ENCODE results near the gene DRP2. TPM values are rescaled to one million over a fixed set of nuclear protein-coding genes. Genes with fewer than 3 reads are reported as not detected.
A peak's percentile ranks its signal among the peaks of the same experiment; 100 is the strongest.

DRP2 gene
- total RNA-seq, 1 experiment from 2014 or later, result 0.64 TPM

DNA sequence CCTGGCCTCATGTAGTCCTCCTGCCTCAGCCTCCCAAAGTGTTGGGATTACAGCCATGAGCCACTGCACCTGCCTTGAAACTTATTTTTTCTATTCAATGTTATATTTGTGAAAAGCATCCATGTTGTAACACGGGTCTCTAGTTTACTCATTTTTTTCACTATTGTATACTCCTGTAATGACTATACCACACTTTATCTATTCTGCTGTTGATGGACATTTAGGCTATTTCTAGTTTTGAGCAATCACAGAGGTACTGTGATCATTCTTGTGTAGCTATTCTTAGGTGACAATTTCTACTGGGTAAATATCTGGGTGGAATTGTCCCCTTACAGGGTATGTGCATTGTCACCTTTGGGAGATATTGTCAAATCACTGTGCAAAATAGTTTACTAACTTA, 3.6 kb downstream of the DRP2 start:
- Histone ChIP-seq H3K79me2 (ENCODE audit: insufficient read depth, low read length) (no peaks in the 10 kb centered on the region), H3K4me1 (ENCODE audit: control insufficient read depth in 1 of 2, insufficient read depth in 2 of 2, low read length in 2 of 2) (no peaks in the 10 kb centered on the region), H2AFZ (ENCODE audit: low read depth, low read length, poor library complexity, severe bottlenecking) (no peak overlapping the region), H3K27ac (ENCODE audit: low read depth, low read length) (no peak overlapping the region), H3K9me2 (ENCODE audit: insufficient read depth) (no peaks in the 10 kb centered on the region), H3K9ac (ENCODE audit: low read length) (no peak overlapping the region), H3K9me3 (ENCODE audit: control insufficient read depth in 1 of 2, insufficient read depth in 1 of 2, low read depth in 1 of 2, low read length in 2 of 2) (no peaks in the 10 kb centered on the region), H3K36me3 (ENCODE audit: control insufficient read depth in 1 of 2, insufficient read depth in 2 of 2, low read length in 2 of 2) (no peaks in the 10 kb centered on the region), H3K4me3 (replicated peaks in 1 of 2; ENCODE audit: low read depth in 1 of 2, low read length in 2 of 2) (no peak overlapping the region), H3K27me3 (ENCODE audit: insufficient read depth, low read length) (no peaks in the 10 kb centered on the region), H3K4me2 (ENCODE audit: low read length) (no peak overlapping the region), H4K20me1 (ENCODE audit: insufficient read depth) (no peaks in the 10 kb centered on the region)
- no TSS peak for BruUV-seq (replicated peaks)
- CTCF ChIA-PET, result no interaction called here
- TF ChIP-seq FOSL1 (IDR thresholded peaks at IDR 0.05; ENCODE audit: low read depth), result no peak
- POLR2A ChIA-PET, result no interaction called here
- no peak for ATAC-seq
- RAD21 ChIA-PET (ENCODE audit: low non-redundant PET in 1 of 2, low total read pairs in 2 of 2, uncharacterized antibody in 2 of 2, unreplicated experiment in 2 of 2), result no interaction called here
- intact Hi-C loops (cut with micrococcal nuclease), result no loop called here
- DNase-seq (ENCODE audit: low read depth, low spot score), result no peak

DNA sequence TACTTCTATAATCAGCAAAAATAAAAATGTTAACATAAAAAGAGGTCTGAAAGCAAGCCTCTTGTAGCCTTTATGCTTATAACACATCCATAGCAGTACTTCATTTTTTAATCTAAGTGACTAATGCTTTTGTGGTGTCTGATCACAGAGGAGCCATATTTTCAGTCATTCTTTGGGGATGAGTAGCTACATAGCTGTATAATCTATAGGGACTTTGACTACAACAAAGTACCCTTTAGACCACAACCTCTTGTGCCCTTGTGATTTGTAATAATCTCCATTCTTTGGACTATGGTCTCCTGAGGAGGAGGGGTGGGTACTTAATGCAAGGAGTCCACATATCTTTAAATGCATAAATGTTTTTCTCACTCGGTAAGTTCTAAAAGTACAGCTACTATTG, 9.6 kb downstream of the DRP2 start:
- H2AFZ ChIP-seq (ENCODE audit: low read depth, low read length, poor library complexity, severe bottlenecking), result no peak overlapping the region
- no peaks in the 10 kb centered on the region for H3K9me3 ChIP-seq (ENCODE audit: control insufficient read depth in 1 of 2, insufficient read depth in 1 of 2, low read depth in 1 of 2, low read length in 2 of 2)
- no peak overlapping the region for H3K9ac ChIP-seq (ENCODE audit: low read length)
- no TSS peak for BruUV-seq (replicated peaks)
- H3K4me3 ChIP-seq (replicated peaks in 1 of 2; ENCODE audit: low read depth in 1 of 2, low read length in 2 of 2), result no peak overlapping the region
- H3K79me2 ChIP-seq (ENCODE audit: insufficient read depth, low read length), result no peaks in the 10 kb centered on the region
- CTCF ChIA-PET, result no interaction called here
- no peaks in the 10 kb centered on the region for H3K4me1 ChIP-seq (ENCODE audit: control insufficient read depth in 1 of 2, insufficient read depth in 2 of 2, low read length in 2 of 2)
- POLR2A ChIA-PET, result no interaction called here
- H3K36me3 ChIP-seq (ENCODE audit: control insufficient read depth in 1 of 2, insufficient read depth in 2 of 2, low read length in 2 of 2), result no peaks in the 10 kb centered on the region
- no peaks in the 10 kb centered on the region for H4K20me1 ChIP-seq (ENCODE audit: insufficient read depth)
- H3K4me2 ChIP-seq (ENCODE audit: low read length), result no peak overlapping the region
- H3K27ac ChIP-seq (ENCODE audit: low read depth, low read length), result no peak overlapping the region
- H3K27me3 ChIP-seq (ENCODE audit: insufficient read depth, low read length), result no peaks in the 10 kb centered on the region
- intact Hi-C loops (cut with micrococcal nuclease), result no loop called here
- H3K9me2 ChIP-seq (ENCODE audit: insufficient read depth), result no peaks in the 10 kb centered on the region
- RAD21 ChIA-PET (ENCODE audit: low non-redundant PET in 1 of 2, low total read pairs in 2 of 2, uncharacterized antibody in 2 of 2, unreplicated experiment in 2 of 2), result no interaction called here
- TF ChIP-seq EZH2 (IDR thresholded peaks at IDR 0.05), result no peak
- TF ChIP-seq POLR2AphosphoS5 (IDR thresholded peaks at IDR 0.05; ENCODE audit: low read depth, low read length), result no peak
- ATAC-seq (peak; percentile 50; the same call in 1 of the 2 replicates), DNase-seq (ENCODE audit: low read depth, low spot score) (no peak)

DNA sequence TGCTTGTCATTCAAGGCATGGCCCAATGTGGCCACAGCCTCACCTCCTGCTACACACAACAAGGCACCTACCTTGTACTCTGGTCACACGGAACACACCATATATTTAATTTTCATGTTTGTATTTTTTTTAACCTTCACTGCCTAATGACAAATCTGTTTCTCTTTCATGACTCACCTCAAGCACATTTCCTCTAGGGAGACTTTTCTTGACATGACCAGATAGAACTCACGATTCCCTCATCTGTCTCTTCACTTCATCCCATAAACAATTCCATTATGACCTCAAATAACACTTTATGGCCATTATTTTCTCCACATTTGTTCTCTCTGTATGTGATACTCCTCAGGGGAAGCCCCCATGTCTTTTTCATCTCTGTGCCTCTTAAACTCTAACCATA, 11.1 kb downstream of the DRP2 start:
- Histone ChIP-seq H3K27ac (ENCODE audit: low read depth, low read length) (no peak overlapping the region), H3K4me2 (ENCODE audit: low read length) (no peak overlapping the region), H4K20me1 (ENCODE audit: insufficient read depth) (no peaks in the 10 kb centered on the region), H3K79me2 (ENCODE audit: insufficient read depth, low read length) (no peaks in the 10 kb centered on the region), H3K9me3 (ENCODE audit: control insufficient read depth in 1 of 2, insufficient read depth in 1 of 2, low read depth in 1 of 2, low read length in 2 of 2) (no peaks in the 10 kb centered on the region), H3K4me1 (ENCODE audit: control insufficient read depth in 1 of 2, insufficient read depth in 2 of 2, low read length in 2 of 2) (no peaks in the 10 kb centered on the region), H2AFZ (ENCODE audit: low read depth, low read length, poor library complexity, severe bottlenecking) (no peak overlapping the region), H3K27me3 (ENCODE audit: insufficient read depth, low read length) (no peaks in the 10 kb centered on the region), H3K9me2 (ENCODE audit: insufficient read depth) (no peaks in the 10 kb centered on the region), H3K9ac (ENCODE audit: low read length) (no peak overlapping the region), H3K36me3 (ENCODE audit: control insufficient read depth in 1 of 2, insufficient read depth in 2 of 2, low read length in 2 of 2) (no peaks in the 10 kb centered on the region), H3K4me3 (replicated peaks in 1 of 2; ENCODE audit: low read depth in 1 of 2, low read length in 2 of 2) (no peak overlapping the region)
- BruUV-seq (replicated peaks), result no TSS peak
- RAD21 ChIA-PET (ENCODE audit: low non-redundant PET in 1 of 2, low total read pairs in 2 of 2, uncharacterized antibody in 2 of 2, unreplicated experiment in 2 of 2), result no interaction called here
- no peak for DNase-seq (ENCODE audit: low read depth, low spot score)
- POLR2A ChIA-PET, result no interaction called here
- intact Hi-C loops (cut with micrococcal nuclease), result no loop called here
- CTCF ChIA-PET, result no interaction called here
- no peak for ATAC-seq
- no peak for TF ChIP-seq SIN3A (IDR thresholded peaks at IDR 0.05; ENCODE audit: low read depth)
- no peak for TF ChIP-seq CBX3 (IDR thresholded peaks at IDR 0.05; ENCODE audit: low read depth)
- no peak for TF ChIP-seq EGR1 (IDR thresholded peaks at IDR 0.05; ENCODE audit: low read depth)
- no peak for TF ChIP-seq ZNF274 (IDR thresholded peaks at IDR 0.05; ENCODE audit: low read depth, low read length)
- no peak for TF ChIP-seq YY1 (IDR thresholded peaks at IDR 0.05; ENCODE audit: extremely low read depth, insufficient replicate concordance, low read depth, low read length)
- TF ChIP-seq, protein P1, sequence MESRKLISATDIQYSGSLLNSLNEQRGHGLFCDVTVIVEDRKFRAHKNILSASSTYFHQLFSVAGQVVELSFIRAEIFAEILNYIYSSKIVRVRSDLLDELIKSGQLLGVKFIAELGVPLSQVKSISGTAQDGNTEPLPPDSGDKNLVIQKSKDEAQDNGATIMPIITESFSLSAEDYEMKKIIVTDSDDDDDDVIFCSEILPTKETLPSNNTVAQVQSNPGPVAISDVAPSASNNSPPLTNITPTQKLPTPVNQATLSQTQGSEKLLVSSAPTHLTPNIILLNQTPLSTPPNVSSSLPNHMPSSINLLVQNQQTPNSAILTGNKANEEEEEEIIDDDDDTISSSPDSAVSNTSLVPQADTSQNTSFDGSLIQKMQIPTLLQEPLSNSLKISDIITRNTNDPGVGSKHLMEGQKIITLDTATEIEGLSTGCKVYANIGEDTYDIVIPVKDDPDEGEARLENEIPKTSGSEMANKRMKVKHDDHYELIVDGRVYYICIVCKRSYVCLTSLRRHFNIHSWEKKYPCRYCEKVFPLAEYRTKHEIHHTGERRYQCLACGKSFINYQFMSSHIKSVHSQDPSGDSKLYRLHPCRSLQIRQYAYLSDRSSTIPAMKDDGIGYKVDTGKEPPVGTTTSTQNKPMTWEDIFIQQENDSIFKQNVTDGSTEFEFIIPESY (IDR thresholded peaks at IDR 0.05; ENCODE audit: extremely low read depth, insufficient replicate concordance, low read length), result no peak
- TF ChIP-seq, protein P2, sequence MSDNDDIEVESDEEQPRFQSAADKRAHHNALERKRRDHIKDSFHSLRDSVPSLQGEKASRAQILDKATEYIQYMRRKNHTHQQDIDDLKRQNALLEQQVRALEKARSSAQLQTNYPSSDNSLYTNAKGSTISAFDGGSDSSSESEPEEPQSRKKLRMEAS (IDR thresholded peaks at IDR 0.05), result no peak
- no peak for TF ChIP-seq RAD21 (IDR thresholded peaks at IDR 0.05; ENCODE audit: low read depth)
- no peak for TF ChIP-seq ZFX (IDR thresholded peaks at IDR 0.05)
- no peak for TF ChIP-seq FOSL1 (IDR thresholded peaks at IDR 0.05; ENCODE audit: low read depth)
